ENCODE results near the gene COQ6. TPM values are rescaled to one million over a fixed set of nuclear protein-coding genes. Genes with fewer than 3 reads are reported as not detected.
"Not testable (repeated sequence)": the region's sequence is repeated elsewhere in the genome, so short reads cannot be mapped to it uniquely, and the experiment has no call there.

The COQ6 gene
- total RNA-seq (2014; rRNA removed): 38.5 and 46.7 TPM in 2 replicates
- 20.2 TPM for polyA plus RNA-seq (2012)

- peak; percentile 97 for DNase-seq (ENCODE audit: low read depth)
Observed at GRCh38 chr14:73949752-73950734, at the start of gene COQ6, which contains the start of gene FAM161B. TSS of gene COQ6 (plus strand) at chr14:73950302. CDS start at chr14:73950333, 31 bp downstream. TSS of gene FAM161B (minus strand) at chr14:73950094. CDS start at chr14:73950026, 68 bp downstream.

GRCh38 chr14:73903028-73903427 lies 47.1 kb upstream of the COQ6 start:
- DNase-seq (ENCODE audit: low read depth): no peak

GRCh38 chr14:73909681-73910080 lies 40.4 kb upstream of the COQ6 start:
- DNase-seq (ENCODE audit: low read depth): no peak

- no peak for DNase-seq (ENCODE audit: low read depth)
Observed at GRCh38 chr14:73913256-73913655, 36.8 kb upstream of the COQ6 start.

GRCh38 chr14:73916324-73916723 lies 33.8 kb upstream of the COQ6 start:
- DNase-seq (ENCODE audit: low read depth): no peak

GRCh38 chr14:73919457-73919856 lies 30.6 kb upstream of the COQ6 start:
- not testable (repeated sequence) for DNase-seq (ENCODE audit: low read depth)

- DNase-seq (ENCODE audit: low read depth): no peak
Observed at GRCh38 chr14:73924337-73924736, 25.8 kb upstream of the COQ6 start.

GRCh38 chr14:73935666-73936065 lies 14.4 kb upstream of the COQ6 start:
- DNase-seq (ENCODE audit: low read depth): peak; percentile 16

- DNase-seq (ENCODE audit: low read depth): no peak
Observed at GRCh38 chr14:73936548-73936947, 13.6 kb upstream of the COQ6 start.

- no peak for DNase-seq (ENCODE audit: low read depth)
Observed at GRCh38 chr14:73937012-73937411, 13.1 kb upstream of the COQ6 start.

GRCh38 chr14:73942180-73942579 lies 7.9 kb upstream of the COQ6 start:
- no peak for DNase-seq (ENCODE audit: low read depth)

GRCh38 chr14:73943083-73943482 lies 7.0 kb upstream of the COQ6 start:
- peak; percentile 65 for DNase-seq (ENCODE audit: low read depth)

GRCh38 chr14:73944432-73945158 lies 5.5 kb upstream of the COQ6 start:
- no peak for DNase-seq (ENCODE audit: low read depth)

GRCh38 chr14:73945159-73945670 lies 4.9 kb upstream of the COQ6 start:
- DNase-seq (ENCODE audit: low read depth): no peak

GRCh38 chr14:73953731-73954130 lies 3.6 kb downstream of the COQ6 start:
- DNase-seq (ENCODE audit: low read depth): no peak

- no peak for DNase-seq (ENCODE audit: low read depth)
Observed at GRCh38 chr14:73955674-73956073, 5.6 kb downstream of the COQ6 start.

GRCh38 chr14:73958591-73958990 lies 8.5 kb downstream of the COQ6 start:
- peak; percentile 38 for DNase-seq (ENCODE audit: low read depth)

- DNase-seq (ENCODE audit: low read depth): no peak
Observed at GRCh38 chr14:73961192-73961591, 11.1 kb downstream of the COQ6 start.

GRCh38 chr14:73965216-73965615 lies 15.1 kb downstream of the COQ6 start:
- no peak for DNase-seq (ENCODE audit: low read depth)

- no peak for DNase-seq (ENCODE audit: low read depth)
Observed at GRCh38 chr14:73968885-73969284, 18.8 kb downstream of the COQ6 start.

- peak; percentile 61 for DNase-seq (ENCODE audit: low read depth)
Observed at GRCh38 chr14:73973497-73973896, 23.4 kb downstream of the COQ6 start.

- no peak for DNase-seq (ENCODE audit: low read depth)
Observed at GRCh38 chr14:73976125-73976524, 26.0 kb downstream of the COQ6 start.

Data from LHCN-M2 (cell line).